ENCODE results near the gene SPEF1.

The SPEF1 gene

DNA sequence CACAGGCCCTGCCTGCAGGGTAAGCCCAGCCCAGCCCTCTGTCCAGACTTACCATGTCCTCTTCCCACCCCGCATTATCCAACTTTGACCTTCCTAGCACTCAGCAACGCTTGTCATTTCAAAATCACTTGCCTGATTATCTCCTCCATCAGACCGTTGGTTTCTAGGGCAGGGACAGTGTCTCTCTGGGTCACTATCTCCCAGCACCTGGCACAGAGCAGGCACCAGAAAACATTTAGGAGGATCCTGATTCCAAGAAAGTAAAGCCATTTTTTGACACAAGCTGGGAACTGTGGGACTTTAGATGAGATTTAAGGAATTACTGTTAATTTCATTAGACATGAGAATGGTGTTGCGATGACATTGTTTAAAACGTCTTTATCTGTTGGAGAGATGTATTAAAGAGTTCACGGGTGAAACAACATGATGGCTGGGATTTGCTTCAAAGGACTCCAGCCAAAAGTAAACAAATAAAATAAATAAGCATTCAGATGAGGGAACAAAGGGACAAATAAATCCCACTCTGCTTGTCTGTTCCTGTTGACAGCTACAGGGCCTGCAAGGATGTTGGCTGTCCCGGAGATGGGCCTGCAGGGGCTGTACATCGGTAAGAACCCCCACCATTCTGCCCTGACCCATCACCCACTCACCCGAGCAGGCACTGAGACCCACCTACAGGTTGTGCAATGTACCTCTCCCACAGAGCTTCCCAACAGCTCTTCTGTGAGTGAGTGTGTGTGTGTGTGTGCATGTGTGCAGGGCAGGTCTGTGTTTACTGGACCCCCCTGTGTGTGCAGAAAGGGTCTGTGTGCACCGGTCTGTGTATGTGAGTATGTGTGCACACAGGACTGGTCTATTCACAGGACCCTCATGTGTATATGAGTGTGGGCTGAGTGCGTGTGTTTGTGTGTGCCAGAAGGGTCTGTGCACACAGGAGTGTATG is 42.9 kb downstream of the SPEF1 start:
- TF ChIP-seq, protein P1, sequence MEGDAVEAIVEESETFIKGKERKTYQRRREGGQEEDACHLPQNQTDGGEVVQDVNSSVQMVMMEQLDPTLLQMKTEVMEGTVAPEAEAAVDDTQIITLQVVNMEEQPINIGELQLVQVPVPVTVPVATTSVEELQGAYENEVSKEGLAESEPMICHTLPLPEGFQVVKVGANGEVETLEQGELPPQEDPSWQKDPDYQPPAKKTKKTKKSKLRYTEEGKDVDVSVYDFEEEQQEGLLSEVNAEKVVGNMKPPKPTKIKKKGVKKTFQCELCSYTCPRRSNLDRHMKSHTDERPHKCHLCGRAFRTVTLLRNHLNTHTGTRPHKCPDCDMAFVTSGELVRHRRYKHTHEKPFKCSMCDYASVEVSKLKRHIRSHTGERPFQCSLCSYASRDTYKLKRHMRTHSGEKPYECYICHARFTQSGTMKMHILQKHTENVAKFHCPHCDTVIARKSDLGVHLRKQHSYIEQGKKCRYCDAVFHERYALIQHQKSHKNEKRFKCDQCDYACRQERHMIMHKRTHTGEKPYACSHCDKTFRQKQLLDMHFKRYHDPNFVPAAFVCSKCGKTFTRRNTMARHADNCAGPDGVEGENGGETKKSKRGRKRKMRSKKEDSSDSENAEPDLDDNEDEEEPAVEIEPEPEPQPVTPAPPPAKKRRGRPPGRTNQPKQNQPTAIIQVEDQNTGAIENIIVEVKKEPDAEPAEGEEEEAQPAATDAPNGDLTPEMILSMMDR (IDR thresholded peaks at IDR 0.05; ENCODE audit: control insufficient read depth, insufficient read depth, low read depth, low read length, missing control alignments), result no peak
- H3K4me3 ChIP-seq (ENCODE audit: control insufficient read depth, low read depth, low read length), result no peak overlapping the region

DNA sequence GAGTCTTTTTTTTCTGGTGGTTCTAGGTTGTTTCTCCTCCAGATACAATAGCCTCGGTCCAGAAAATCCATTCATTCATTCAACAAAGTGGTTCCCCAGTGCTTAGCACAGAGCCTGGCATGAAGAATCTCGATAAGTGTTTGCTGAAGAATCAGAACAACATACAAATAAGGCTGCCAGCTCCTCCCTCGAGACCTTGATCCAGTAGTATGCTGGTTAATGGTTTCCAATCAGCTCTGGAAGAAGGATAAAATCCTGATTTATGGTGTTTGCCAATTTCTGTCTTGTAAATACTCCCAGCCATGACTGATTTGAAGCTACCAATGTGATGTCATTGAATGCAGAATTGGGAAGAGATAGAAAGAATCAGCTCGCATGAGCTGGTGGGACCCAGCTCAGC is 45.5 kb downstream of the SPEF1 start:
- TF ChIP-seq, protein P1 (IDR thresholded peaks at IDR 0.05; ENCODE audit: control insufficient read depth, insufficient read depth, low read depth, low read length, missing control alignments), result no peak
- H3K4me3 ChIP-seq (ENCODE audit: control insufficient read depth, low read depth, low read length), result no peak overlapping the region
- DNase-seq (ENCODE audit: low read depth), result no peak

More for the DNA sequence above, 42.9 kb downstream of the SPEF1 start:
- DNase-seq (ENCODE audit: low read depth), result no peak

DNA sequence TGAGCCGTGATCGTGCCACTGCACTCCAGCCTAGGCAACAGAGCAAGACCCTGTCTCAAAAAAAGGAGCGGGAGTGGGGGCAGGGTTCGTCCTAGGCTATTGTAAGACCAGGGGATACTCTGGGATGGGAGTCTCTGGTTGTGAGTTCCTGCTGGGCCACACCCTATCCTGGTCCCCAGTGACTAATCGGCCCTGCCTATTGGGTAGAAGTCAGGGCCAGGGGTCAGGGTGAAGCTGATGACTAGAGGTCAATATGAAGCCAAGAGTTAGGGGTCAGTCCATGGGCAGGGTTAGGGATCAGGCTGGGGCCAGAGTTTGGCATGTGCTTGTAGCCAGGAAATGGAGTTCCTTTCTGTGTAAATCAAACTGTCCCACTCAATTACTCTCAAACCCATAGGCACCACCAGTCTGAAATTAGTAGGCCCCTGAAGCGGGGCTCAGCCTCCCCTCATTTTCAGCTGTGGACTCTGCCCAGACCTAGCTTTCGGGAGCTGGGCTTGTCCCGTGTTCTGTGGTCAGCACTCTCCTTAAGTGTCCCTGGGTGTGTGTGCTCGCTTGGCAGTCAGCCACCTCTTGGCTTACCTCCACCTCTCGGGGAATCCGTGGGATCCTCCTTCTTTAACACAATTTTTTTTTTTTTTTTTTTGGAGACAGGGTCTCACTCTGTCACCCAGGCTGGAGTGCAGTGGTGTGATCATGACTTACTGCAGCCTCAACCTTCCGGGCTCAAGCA is 47.0 kb downstream of the SPEF1 start:
- TF ChIP-seq, protein P1 (IDR thresholded peaks at IDR 0.05; ENCODE audit: control insufficient read depth, insufficient read depth, low read depth, low read length, missing control alignments), result no peak
- no peak overlapping the region for H3K4me3 ChIP-seq (ENCODE audit: control insufficient read depth, low read depth, low read length)
- DNase-seq (ENCODE audit: low read depth), result no peak

DNA sequence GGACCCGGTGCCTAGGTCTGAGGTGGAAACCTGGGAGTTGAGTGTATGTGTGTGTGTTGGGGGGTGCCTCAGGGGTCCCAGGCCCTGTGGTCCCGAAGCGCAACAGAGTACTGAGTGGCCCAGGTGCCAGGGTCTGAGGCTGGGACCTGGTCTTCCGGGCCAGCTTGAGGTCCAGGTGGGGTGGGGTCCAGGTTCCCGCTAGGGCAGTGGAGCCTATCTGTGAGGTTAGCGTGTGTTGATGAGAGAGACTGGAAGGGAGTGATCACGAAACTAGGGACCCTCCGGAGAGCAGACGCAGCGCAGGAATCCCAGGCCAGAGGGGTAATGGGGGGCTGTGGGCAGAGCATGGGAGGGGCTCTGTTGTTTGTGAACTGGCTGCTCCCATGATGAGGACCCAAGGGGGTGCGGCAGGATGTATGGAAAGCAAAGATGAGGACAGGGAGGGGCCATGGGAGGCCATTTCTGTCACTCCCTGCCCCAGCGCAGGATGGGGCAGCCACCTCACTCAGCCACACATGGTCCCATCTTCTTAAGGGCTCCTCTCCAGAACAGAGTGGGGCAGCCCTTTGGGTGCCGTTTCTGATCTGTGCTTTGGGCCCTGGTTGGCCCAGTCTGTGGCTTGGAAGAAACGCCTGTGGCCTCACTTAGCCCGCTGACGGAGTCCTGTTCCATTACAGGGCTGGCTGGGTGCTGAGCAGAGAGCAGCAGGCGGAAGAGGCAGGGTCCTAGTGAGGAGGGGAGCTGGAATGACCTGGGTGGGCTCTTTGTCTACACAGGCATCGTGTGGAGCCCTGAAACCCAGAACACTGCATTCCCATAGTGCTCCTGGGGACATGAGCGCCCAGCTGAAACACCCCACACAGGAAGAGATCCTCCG is 47.9 kb downstream of the SPEF1 start:
- TF ChIP-seq, protein P1 (IDR thresholded peaks at IDR 0.05; ENCODE audit: control insufficient read depth, insufficient read depth, low read depth, low read length, missing control alignments), result no peak
- DNase-seq (ENCODE audit: low read depth), result no peak
- H3K4me3 ChIP-seq (ENCODE audit: control insufficient read depth, low read depth, low read length), result no peak overlapping the region

DNA sequence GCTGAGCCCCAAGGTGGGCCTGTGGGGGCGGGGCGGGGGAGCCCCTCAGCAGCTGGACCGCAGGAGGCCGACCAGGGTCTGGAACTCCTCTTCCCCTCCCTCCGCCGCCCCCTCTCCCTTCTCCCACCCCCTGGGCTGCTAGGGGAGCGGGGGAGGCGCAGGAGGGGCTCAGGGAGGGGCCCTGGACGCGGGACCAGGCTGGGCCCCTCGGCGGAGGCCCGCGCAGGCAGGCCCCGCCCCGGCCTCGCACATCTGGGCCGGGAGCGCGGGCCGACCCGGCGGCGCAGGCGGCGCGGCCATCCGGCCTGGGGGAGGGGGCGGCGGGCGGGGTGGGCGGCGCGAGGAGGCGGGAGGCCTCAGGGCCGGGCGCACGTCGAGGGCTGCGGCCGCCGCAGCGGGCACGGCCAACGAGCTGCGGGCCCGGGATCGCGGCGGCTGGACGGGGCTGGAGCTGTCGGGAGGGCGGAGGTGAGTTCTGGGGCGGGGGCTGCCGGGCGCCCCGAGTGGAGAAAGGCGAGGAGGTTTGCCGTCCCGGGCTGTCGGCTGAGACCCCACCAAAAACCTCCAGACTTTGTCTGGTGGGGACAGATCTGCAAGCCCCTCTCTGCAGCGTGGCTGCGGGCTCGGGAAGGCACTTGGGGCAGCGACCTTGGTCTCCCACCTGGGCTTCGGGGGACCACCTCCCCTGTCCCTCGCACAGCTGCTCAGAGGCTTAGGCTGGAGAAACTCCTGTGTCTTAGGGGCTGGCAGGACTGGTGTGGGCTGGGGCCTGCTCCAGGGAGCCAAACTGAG is 48.7 kb downstream of the SPEF1 start, which contains the start of gene HSPA12B:
Gene HSPA12B (plus strand): TSS at position 359 of the 792 bp plus-strand sequence. CDS start 5,990 bp downstream, outside the sequence.
- H3K4me3 ChIP-seq (ENCODE audit: control insufficient read depth, low read depth, low read length), result no peak within 1 kb of the TSS
- DNase-seq (ENCODE audit: low read depth), result no peak
- TF ChIP-seq, protein P1 (IDR thresholded peaks at IDR 0.05; ENCODE audit: control insufficient read depth, insufficient read depth, low read depth, low read length, missing control alignments), result no peak
